GM18511 (cell line): ENCODE measurements around the gene ASMTL.
"Not testable (repeated sequence)": the region's sequence is repeated elsewhere in the genome, so short reads cannot be mapped to it uniquely, and the experiment has no call there.

Experiments used
- ATAC-seq: cut with Tn5 transposase; IDR thresholded peaks from one replicate; pipeline ENCODE4 v1.9.1; 2021; ENCODE audit warnings: mild to moderate bottlenecking, moderate library complexity; ENCODE audit not compliant: unreplicated experiment

ASMTL gene, protein sequence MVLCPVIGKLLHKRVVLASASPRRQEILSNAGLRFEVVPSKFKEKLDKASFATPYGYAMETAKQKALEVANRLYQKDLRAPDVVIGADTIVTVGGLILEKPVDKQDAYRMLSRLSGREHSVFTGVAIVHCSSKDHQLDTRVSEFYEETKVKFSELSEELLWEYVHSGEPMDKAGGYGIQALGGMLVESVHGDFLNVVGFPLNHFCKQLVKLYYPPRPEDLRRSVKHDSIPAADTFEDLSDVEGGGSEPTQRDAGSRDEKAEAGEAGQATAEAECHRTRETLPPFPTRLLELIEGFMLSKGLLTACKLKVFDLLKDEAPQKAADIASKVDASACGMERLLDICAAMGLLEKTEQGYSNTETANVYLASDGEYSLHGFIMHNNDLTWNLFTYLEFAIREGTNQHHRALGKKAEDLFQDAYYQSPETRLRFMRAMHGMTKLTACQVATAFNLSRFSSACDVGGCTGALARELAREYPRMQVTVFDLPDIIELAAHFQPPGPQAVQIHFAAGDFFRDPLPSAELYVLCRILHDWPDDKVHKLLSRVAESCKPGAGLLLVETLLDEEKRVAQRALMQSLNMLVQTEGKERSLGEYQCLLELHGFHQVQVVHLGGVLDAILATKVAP

DNA sequence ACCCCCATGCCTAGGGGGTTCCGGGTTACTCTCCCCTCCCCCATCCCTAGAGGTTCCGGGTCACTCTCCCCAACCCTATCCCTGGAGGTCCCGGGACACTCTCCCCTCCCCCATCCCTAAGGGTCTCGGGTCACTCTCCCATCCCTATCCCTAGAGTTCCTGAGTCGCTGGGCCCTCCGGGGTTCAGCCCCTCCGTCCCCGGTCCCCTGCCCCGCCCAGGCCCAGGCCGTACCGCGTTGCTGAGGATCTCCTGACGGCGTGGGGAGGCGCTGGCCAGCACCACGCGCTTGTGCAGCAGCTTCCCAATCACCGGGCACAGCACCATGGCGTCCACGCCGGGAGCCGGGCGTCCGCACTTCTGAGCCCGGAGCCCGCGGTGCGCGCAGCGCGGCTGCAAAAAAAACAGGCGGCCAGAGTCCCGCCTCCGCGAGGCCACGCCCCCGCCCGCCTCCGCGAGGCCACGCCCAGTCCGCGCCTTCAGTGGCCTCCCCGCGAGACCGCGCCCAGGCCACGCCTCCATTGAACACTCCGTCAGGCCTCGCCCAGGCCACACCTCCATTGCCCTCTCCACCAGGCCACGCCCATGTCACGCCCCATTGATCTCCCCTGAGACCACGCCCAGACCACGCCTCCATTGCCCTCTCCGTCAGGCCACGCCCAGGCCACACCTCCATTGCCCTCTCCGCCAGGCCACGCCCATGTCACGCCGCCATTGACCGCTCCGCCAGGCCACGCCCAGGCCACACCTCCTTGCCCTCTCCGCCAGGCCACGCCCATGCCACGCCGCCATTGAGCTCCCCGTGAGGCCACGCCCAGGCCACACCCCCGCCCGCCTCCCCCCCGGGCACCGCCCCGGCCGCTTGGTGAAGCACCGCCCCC, at the start of gene ASMTL:
TSS of gene ASMTL (minus strand) at position 394 of the 879 bp plus-strand sequence. CDS start at position 325, 69 bp downstream.
- ATAC-seq: peak; percentile 62

DNA sequence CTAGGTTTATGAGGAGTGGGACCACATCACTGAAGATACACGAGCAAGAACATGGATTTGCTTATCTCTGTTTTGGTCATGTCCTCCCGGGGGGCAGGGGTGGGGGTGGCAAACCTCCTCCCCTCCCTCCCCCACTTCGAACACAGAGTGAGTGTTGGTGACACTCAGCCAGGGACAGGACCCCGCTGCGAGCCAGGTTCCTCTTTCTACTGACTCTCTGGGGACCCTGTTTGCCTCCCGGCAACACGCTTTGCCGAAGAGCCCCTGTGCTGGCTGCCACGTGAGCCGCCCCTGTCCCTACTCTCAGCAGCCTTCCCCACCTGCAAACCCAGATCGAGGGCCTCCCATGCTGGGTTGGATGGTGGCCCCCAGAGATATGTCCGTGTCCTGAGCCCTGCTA, 49.5 kb upstream of the ASMTL start:
- ATAC-seq: peak; percentile 56

DNA sequence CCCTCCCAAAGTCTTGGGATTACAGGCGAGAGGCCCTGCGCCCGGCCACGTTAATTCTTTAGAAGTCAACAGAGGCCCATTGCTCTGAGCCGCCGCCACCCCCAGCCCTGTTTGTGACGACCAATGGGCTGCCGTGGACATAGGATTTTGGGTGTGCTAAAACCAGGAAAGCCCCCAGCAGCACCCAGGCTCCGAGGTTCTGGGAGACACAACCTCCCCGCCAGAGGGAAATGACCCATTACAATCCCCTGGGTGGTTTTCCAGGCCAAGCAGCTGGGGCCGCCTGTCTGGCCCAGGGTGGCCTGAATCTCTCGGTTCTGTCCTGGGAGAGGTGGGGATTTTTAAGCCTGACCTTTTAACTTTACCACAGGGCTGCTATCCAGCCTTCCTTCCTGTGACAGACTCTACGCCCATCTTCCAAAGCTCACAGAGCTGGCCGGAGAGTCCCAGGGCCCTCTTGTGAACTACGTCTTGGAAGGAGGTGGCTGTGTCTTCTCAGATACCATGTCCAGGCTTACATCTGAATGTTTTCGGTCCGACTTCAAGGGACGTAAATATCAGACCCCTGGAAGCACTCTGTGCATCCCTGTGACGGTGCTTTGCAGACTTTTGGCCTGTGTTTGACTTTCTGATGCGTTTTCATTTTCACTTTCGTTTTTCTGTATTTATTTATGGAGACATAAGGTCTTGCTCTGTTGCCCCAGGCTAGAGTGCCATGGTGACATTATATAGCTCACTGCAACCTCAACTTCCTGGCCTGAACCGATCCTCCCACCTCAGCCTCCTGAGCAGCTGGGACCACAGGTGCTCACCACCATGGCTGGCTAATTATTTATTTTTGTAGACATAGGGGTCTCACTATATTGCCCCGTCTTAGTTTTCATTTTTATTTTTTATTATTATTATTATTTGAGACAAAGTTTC, 48.3 kb upstream of the ASMTL start:
- peak; percentile 63 for ATAC-seq

DNA sequence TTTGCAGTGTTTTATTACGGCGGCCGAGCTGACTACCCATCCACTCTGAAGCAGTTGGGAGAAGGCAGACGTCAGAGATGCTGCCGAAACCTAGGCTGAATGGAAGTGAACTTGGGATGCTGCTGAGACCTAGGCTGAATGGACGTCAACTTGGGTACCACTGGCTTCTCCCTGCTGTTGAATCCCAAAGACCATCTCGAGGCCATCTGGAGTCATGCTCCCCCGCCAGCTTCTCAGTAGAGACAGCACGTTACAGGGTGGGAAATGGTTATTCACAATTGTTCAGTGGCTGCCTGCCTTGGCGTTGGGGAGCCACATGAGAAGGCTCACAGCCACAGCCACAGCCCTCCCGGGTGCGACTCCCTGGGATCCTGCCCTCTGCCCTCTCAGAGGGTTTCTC, 43.4 kb upstream of the ASMTL start:
- no peak for ATAC-seq

DNA sequence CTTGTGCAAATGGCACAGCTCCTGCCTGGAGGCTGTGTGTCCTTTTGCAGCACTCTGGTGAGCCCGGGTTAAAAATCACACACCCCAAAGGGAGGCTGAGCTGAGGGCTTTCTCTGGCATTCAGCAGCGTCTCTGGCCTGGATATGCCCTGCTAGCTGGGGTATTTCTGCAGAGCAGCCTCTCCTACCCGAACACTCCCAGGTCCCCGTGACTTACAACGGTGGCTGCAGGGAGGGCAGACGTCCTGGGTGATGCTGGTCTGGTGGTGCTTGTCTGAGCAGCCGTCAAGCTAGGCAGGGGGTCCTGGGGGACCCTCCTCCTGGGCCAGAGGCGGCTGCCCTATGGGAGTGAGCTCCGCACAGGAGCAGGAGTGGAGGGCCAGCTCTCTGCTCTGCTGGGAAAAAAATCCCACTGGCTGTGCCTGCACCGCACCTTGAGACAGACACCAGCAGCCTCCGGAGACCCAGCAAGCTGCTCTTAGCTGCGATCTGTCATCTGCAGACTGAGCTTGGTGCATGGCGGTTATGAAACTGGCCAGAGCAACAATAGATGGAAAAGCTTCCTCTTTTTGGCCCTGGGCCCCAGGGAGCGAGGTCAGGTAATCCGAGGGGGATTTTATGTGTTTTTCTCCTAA, 41.3 kb upstream of the ASMTL start:
- ATAC-seq: peak; percentile 69

GRCh38 chrX:1493412-1493811, 40.7 kb upstream of the ASMTL start:
- no peak for ATAC-seq

DNA sequence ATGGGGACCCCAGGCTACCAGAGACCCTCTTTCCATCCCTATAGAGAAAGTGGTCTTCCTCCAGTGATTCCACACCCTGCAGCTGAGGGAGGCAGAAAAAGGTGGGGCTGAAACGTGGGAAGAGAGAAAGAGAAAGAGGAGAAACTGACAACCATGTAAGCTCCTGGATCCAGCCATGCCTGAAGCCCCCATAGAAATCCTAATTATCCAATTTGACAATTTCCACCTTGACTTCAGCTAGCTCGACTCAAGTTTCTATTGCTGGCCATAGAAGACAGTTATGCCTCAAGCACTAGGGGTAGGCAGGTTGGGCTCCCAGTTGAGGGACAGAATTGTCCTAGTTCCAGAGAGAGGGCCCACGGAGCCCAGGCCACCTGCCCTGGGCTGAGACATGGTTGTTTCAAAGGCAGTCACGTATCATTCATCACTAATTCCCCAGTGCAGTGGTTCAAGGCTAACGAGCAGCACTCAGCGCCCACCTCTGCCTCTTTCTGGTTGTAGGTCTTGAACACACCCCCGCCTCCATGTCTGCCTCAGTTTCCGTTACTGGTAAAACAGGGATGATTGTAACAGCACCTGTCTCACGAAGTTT, 39.8 kb upstream of the ASMTL start:
- ATAC-seq: no peak

GRCh38 chrX:1491851-1492349, 39.2 kb upstream of the ASMTL start:
- peak; percentile 85 for ATAC-seq

GRCh38 chrX:1491248-1491647, 38.5 kb upstream of the ASMTL start:
- ATAC-seq: not testable (repeated sequence)

DNA sequence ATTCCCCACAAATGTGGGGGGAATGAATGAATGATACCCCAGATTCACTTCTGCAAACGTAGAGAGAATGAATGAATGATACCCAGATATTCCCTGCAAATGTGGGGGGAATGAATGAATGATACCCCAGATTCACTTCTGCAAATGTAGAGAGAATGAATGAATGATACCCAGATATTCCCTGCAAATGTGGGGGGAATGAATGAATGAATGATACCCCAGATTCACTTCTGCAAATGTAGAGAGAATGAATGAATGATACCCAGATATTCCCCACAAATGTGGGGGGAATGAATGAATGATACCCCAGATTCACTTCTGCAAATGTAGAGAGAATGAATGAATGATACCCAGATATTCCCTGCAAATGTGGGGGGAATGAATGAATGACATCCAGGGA, 38.0 kb upstream of the ASMTL start:
- not testable (repeated sequence) for ATAC-seq

- ATAC-seq: not testable (repeated sequence)
Measured at GRCh38 chrX:1489354-1489753, 36.6 kb upstream of the ASMTL start.

DNA sequence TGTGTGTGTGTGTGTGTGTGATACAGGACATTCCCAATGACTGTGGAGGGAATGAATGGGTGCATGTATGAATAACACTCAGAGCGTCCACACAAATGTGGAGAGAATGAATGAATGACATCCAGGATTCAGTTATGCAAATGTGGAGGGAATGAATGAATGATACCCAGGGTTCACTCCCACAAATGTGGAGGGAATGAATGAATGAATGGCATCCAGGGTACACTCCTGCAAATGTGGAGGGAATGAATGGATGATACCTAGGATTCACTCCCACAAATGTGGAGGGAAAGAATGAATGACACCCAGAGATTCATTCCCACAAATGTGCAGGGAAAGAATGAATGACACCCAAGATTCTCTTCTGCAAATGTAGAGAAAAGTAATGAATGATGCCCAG, 36.0 kb upstream of the ASMTL start:
- no peak for ATAC-seq

DNA sequence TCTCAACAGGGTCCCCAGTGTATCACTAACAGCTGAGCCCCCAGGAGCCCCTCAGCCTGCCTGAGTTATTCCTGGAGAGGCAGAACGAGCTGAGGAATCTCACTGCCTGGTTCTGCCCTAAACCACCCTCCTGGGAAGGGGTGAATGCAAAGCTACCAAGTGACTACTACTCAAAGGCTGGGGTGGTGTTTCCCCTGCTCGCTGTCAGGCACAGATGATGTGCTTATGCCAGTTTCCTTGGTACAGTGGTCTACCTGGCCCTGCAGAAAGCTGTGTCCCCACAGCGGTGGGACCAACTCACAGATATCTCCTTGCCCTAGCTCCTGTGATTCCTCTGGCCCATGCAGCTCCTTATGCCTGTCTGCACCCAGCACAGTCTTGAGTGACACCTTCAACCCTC, 35.4 kb upstream of the ASMTL start:
- no peak for ATAC-seq

- no peak for ATAC-seq
Measured at GRCh38 chrX:1487401-1487800, 34.7 kb upstream of the ASMTL start.

DNA sequence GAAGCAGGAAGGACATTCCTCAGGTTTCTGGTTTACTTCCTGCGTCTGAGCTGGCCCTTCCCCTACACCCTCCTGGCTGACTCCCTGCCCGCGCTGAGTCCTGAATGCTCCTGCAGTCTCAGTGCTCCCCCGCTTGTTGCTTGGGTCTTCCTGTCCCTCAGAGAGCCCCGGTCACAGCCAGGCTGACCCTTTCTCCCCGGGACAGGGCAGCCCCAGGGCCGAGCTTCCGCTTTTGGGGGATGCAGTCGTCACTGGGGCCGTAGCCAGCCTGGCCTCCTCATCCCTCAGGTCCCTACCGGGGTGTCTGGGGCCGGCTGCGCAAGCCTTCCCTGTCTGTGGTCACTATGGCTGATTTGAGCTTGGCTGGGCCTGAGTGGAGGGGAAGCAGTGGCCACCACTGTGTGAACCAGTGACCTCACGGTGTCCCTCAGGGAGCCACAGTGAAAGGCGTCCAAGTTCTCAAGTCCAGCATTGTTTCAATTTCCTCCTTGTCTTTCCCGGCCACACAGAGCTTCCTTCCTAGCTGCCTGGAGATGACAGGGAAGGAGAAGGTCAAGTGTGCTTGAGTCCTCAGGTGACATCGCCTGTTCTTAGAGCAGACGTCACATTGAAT, 34.1 kb upstream of the ASMTL start:
- no peak for ATAC-seq

DNA sequence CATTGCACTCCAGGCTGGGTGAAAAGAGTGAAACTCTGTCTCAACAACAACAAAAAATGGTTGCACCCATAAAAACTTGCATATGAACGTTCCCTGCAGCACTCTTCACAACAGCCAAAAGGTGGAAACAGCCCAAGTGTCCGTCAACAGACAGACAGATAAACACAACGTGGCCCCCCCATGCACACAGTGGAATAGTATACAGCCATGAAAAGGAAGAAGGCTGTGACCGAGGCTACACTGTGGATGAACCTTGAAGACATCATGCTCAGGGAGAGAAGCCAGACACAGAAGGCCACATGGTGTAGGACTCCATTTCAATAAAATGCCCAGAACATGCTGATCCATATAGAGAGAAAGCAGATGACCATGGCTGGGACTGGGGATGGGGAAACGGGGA, 33.5 kb upstream of the ASMTL start:
- ATAC-seq: no peak

GRCh38 chrX:1485033-1485432, 32.3 kb upstream of the ASMTL start:
- ATAC-seq: no peak

DNA sequence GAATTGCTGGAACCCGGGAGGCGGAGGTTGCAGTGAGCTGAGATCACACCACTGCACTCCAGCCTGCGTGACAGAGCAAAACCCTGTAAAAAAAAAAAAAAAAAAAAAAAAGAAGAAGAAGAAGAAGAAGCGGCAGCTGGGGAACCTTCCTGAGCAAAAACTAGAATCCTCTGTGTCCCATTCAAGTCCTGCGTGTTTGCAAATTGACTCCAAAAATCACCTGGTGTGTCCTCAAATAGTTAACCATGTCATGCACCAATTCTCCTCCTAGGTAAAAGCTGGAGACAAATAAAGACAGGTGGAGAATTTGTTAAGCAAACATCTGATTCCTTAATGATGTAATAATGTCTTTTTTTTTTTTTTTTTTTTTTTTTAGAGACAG, 31.9 kb upstream of the ASMTL start:
- no peak for ATAC-seq
